ENCODE data around the gene PCSK6. TPM values are rescaled to one million over a fixed set of nuclear protein-coding genes. Genes with fewer than 3 reads are reported as not detected.

PCSK6 gene
- polyA plus RNA-seq, 1 experiment, result 0.29 TPM

- Histone ChIP-seq H3K36me3 (ENCODE audit: control insufficient read depth, insufficient read depth, low read length) (no peaks in the 10 kb centered on the region), H3K4me3 (ENCODE audit: low read depth, low read length) (no peak overlapping the region), H3K27me3 (ENCODE audit: control insufficient read depth, insufficient read depth, low read length) (peaks cover 2% of the 10 kb centered on the region; the same call in 1 of the 2 replicates)
- POLR2A ChIA-PET, result no interaction called here
- TF ChIP-seq CTCF (IDR thresholded peaks at IDR 0.05; ENCODE audit: insufficient read depth, low read depth, low read length), result no peak
- no peak for DNase-seq (ENCODE audit: low read depth)
- CTCF ChIA-PET, result no interaction called here
These were observed 103.5 kb downstream of the PCSK6 start for GRCh38 chr15:101386006-101386405.

GRCh38 chr15:101384276-101384675, 105.2 kb downstream of the PCSK6 start:
- ChIA-PET POLR2A (no interaction called here), CTCF (no interaction called here)
- H3K27me3 ChIP-seq (ENCODE audit: control insufficient read depth, insufficient read depth, low read length), result peaks cover 2% of the 10 kb centered on the region; the same call in 1 of the 2 replicates

GRCh38 chr15:101382544-101382943, 107.0 kb downstream of the PCSK6 start:
- Histone ChIP-seq H3K36me3 (ENCODE audit: control insufficient read depth, insufficient read depth, low read length) (no peaks in the 10 kb centered on the region), H3K27me3 (ENCODE audit: control insufficient read depth, insufficient read depth, low read length) (peaks cover under 1% of the 10 kb centered on the region; the same call in 1 of the 2 replicates), H3K4me3 (ENCODE audit: low read depth, low read length) (no peak overlapping the region)
- CTCF ChIA-PET, result no interaction called here
- no peak for TF ChIP-seq CTCF (IDR thresholded peaks at IDR 0.05; ENCODE audit: insufficient read depth, low read depth, low read length)
- no peak for DNase-seq (ENCODE audit: low read depth)
- POLR2A ChIA-PET, result no interaction called here

More at GRCh38 chr15:101384276-101384675, 105.2 kb downstream of the PCSK6 start:
- TF ChIP-seq CTCF (IDR thresholded peaks at IDR 0.05; ENCODE audit: insufficient read depth, low read depth, low read length), result no peak
- Histone ChIP-seq H3K4me3 (ENCODE audit: low read depth, low read length) (no peak overlapping the region), H3K36me3 (ENCODE audit: control insufficient read depth, insufficient read depth, low read length) (no peaks in the 10 kb centered on the region)
- DNase-seq (ENCODE audit: low read depth), result no peak

GRCh38 chr15:101381671-101382212, 107.8 kb downstream of the PCSK6 start:
- H3K27me3 ChIP-seq (ENCODE audit: control insufficient read depth, insufficient read depth, low read length), result no peaks in the 10 kb centered on the region
- CTCF ChIA-PET, result no interaction called here
- no peak for DNase-seq (ENCODE audit: low read depth)
- no peak for TF ChIP-seq CTCF (IDR thresholded peaks at IDR 0.05; ENCODE audit: insufficient read depth, low read depth, low read length)
- H3K36me3 ChIP-seq (ENCODE audit: control insufficient read depth, insufficient read depth, low read length), result no peaks in the 10 kb centered on the region
- no peak overlapping the region for H3K4me3 ChIP-seq (ENCODE audit: low read depth, low read length)
- POLR2A ChIA-PET, result no interaction called here

GRCh38 chr15:101380146-101380545, 109.4 kb downstream of the PCSK6 start:
- Histone ChIP-seq H3K27me3 (ENCODE audit: control insufficient read depth, insufficient read depth, low read length) (no peaks in the 10 kb centered on the region; the same call in 1 of the 2 replicates), H3K36me3 (ENCODE audit: control insufficient read depth, insufficient read depth, low read length) (no peaks in the 10 kb centered on the region), H3K4me3 (ENCODE audit: low read depth, low read length) (no peak overlapping the region)
- POLR2A ChIA-PET, result no interaction called here
- no peak for TF ChIP-seq CTCF (IDR thresholded peaks at IDR 0.05; ENCODE audit: insufficient read depth, low read depth, low read length)
- no peak for DNase-seq (ENCODE audit: low read depth)
- CTCF ChIA-PET, result no interaction called here

Data from BJ (cell line).